GM13976 (cell line): ENCODE results near the gene WNK4.
A peak's percentile ranks its signal among the peaks of the same experiment; 100 is the strongest.

Experiments
- DNase-seq: peaks from one replicate; pipeline ENCODE4 v3.0.0; 2012; ENCODE audit warnings: low spot score
- in situ Hi-C: fragments of 300-500 bp; cut with MboI; formaldehyde crosslinking; loops from one replicate; pipeline ENCODE4 v1.12.0; 2022; ENCODE audit warnings: low sequenced_read_pairs, mixed read lengths, inconsistent platforms; ENCODE audit not compliant: unreplicated experiment
- TF ChIP-seq, protein P1 (sequence below): IDR thresholded peaks from 2 replicates; pipeline ENCODE4 v1.5.1; 2012; ENCODE audit warnings: borderline replicate concordance, mild to moderate bottlenecking; ENCODE audit not compliant: insufficient read depth; ENCODE audit errors: extremely low read depth, missing control alignments, control extremely low read depth

Gene WNK4

DNA sequence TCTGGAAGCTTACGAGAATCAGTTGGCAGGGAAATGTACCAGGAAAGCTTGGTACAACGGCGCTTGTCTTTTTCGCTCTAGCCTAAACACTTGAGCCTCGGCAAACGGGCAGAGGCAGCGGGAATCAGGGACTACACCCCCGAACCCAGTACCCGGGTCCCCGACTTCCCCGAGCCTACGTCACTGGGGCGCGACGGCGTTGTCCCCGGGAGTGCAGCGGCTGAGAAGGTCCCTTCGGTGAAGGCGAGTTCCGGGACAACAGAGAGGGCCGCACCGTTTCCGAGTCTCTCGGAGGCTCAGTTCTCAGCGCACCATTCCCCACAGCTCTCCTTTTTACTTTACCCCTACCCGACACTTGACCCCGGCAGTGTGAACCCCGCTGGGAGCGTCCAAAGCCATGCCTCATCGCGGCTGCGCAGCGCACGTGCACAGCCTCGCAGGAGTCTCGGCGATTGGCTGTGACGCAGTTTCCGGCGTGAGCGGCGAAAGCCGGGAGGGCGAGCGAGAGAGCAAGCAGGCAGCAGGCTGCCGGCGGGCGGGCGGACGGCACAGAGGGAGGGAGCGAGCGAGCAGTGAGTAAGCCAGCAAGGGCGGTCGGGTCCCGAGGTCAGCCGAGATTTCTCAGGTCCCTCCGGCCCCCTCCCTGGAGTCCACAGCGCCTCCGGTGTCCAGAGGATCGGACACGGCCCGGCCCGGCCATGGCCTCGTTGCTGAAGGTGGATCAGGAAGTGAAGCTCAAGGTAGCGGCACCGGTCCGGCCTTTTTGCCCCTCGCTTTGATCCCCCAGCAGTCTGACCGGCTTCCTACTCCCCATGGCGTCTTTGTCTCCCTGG is 52.7 kb downstream of the WNK4 start, which contains the start of gene PSME3:
TSS of gene PSME3 (plus strand) at position 464 of the 833 bp plus-strand sequence. CDS start at position 699, 235 bp downstream.
- in situ Hi-C loops, result no loop called here
- peak; percentile 95 for DNase-seq
- TF ChIP-seq, protein P1, sequence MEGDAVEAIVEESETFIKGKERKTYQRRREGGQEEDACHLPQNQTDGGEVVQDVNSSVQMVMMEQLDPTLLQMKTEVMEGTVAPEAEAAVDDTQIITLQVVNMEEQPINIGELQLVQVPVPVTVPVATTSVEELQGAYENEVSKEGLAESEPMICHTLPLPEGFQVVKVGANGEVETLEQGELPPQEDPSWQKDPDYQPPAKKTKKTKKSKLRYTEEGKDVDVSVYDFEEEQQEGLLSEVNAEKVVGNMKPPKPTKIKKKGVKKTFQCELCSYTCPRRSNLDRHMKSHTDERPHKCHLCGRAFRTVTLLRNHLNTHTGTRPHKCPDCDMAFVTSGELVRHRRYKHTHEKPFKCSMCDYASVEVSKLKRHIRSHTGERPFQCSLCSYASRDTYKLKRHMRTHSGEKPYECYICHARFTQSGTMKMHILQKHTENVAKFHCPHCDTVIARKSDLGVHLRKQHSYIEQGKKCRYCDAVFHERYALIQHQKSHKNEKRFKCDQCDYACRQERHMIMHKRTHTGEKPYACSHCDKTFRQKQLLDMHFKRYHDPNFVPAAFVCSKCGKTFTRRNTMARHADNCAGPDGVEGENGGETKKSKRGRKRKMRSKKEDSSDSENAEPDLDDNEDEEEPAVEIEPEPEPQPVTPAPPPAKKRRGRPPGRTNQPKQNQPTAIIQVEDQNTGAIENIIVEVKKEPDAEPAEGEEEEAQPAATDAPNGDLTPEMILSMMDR, result no peak

- DNase-seq, result no peak
- TF ChIP-seq, protein P1, result no peak
- in situ Hi-C loops, result no loop called here
These were observed 53.5 kb downstream of the WNK4 start for GRCh38 chr17:42833767-42834422.

GRCh38 chr17:42835732-42836131 is 55.3 kb downstream of the WNK4 start:
- in situ Hi-C loops, result no loop called here
- TF ChIP-seq, protein P1, result no peak
- no peak for DNase-seq

DNA sequence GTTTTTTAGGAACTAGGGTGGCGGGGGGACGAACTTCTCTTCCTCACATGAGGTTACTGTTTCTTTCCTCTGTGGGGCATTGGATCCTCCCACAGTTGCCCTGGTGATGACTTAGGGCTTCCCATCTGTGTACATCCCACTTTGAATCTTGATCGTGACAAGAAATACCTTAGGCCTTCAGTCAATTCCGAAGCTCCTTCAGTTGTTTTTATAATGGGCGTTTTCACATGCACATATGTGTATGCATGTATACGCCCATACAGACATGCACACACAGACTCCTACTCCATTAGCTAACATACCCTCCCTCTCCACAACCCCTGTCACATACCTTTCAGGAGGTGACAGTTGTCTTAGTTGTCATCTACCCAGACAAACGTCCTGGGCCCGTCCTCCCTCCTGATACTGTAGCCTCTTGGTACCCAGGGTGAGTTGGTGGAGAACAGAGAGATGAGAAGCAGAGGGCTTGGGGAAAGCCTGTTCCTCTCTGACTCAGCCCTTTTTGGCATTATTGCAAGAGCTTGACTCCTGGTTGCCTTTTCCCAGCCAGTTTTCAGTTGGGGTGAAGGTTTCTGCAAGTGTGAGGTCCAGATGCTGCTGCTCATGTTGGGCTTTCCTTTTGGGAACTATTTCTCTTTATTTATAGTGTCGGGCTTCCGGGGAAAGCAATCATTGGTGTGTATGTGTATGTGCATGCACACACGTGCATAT is 61.7 kb downstream of the WNK4 start:
- no peak for DNase-seq
- in situ Hi-C loops, result no loop called here
- TF ChIP-seq, protein P1, result no peak

- peak; percentile 53 for DNase-seq
These were observed 63.0 kb downstream of the WNK4 start for GRCh38 chr17:42843358-42843934.

More at GRCh38 chr17:42843358-42843934, 63.0 kb downstream of the WNK4 start:
- in situ Hi-C loops, result no loop called here
- TF ChIP-seq, protein P1, result peak; percentile 54
